Skeletal muscle satellite cell (primary cell): ENCODE data around the gene CDS1. TPM values are rescaled to one million over a fixed set of nuclear protein-coding genes. Genes with fewer than 3 reads are reported as not detected.
"Not testable (repeated sequence)": the region's sequence is repeated elsewhere in the genome, so short reads cannot be mapped to it uniquely, and the experiment has no call there.

ENCODE experiments used
- H3K27me3 ChIP-seq: 2 replicates; pipeline ENCODE4 v1.7.0; 2013; ENCODE audit warnings: low read length; ENCODE audit not compliant: control insufficient read depth, insufficient read depth
- H3K36me3 ChIP-seq: 2 replicates; pipeline ENCODE4 v1.7.0; 2013; ENCODE audit warnings: mild to moderate bottlenecking, control low read depth, low read length; ENCODE audit not compliant: insufficient read depth
- H3K4me1 ChIP-seq: 2 replicates; pipeline ENCODE4 v1.7.0; 2013; ENCODE audit warnings: low read length; ENCODE audit not compliant: control insufficient read depth, insufficient read depth
- H3K4me2 ChIP-seq: 2 replicates; pipeline ENCODE4 v1.7.0; 2013; ENCODE audit warnings: mild to moderate bottlenecking, low read length
- H3K4me3 ChIP-seq: 2 replicates; pipeline ENCODE4 v1.7.0; 2013; ENCODE audit warnings: low read length
- H3K9ac ChIP-seq: 2 replicates; pipeline ENCODE4 v1.7.0; 2013; ENCODE audit warnings: mild to moderate bottlenecking, low read depth, low read length, moderate library complexity
- H3K9me3 ChIP-seq: replicated peaks from 2 replicates; pipeline ENCODE4 v1.7.0; 2013; ENCODE audit warnings: mild to moderate bottlenecking, control low read depth, low read length
- total RNA-seq: library from RNA; depleted of rRNA; stranded (reverse); fragments of >200 nt; gene quantifications from 2 replicates; pipeline ENCODE4 v1.2.3, GENCODE V29; 2012; rRNA removed

The CDS1 gene
- total RNA-seq = under 0.01 and 0.44 TPM in 2 replicates

DNA sequence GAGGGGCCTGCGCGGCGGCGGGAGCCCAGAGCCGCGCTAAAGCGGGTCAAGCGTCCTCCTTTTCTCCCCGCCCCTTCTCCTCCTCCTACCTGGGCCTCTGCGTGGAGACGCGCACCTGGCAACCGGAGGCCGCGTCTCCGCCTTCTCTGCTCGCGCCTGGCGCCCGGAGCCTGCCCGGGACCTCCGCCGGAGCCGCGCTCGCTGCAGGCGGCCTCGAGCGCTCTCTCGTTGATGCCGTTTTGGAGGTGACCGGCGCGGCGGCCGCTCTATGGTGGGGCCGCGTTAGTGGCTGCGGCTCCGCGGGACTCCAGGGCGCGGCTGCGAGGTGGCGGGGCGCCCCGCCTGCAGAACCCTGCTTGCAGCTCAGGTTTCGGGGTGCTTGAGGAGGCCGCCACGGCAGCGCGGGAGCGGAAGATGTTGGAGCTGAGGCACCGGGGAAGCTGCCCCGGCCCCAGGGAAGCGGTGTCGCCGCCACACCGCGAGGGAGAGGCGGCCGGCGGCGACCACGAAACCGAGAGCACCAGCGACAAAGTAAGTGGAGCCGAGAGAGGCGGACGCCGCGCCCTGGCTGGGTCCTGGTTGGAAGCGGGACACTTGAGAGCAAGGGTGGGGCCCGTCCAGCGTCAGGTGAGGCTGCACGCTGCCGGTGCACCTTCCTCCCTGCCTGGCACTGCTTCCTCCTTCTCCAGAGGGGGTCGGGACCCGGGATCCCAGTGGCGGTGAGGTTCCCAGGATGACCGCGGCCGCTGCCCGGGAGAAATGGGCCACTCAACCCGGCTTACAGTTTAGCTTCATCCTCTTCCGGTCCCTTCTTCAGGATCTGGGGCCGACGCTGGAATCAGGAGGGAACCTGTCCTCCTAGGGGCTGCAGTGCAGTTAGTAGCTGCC, at the start of gene CDS1:
CDS1 (plus strand) TSS at position 140 of the 888 bp plus-strand sequence; CDS start at position 415, 275 bp downstream.
- H3K9ac ChIP-seq = peak within 1 kb of the TSS; percentile 50
- H3K4me3 ChIP-seq = peak within 1 kb of the TSS; percentile 81
- H3K27me3 ChIP-seq = peaks cover 20% of the 10 kb centered on the region
- H3K36me3 ChIP-seq = no peaks in the 10 kb centered on the region
- H3K9me3 ChIP-seq = no peaks in the 10 kb centered on the region
- H3K4me2 ChIP-seq = peak within 1 kb of the TSS; percentile 98
- peaks cover 10% of the 10 kb centered on the region for H3K4me1 ChIP-seq

DNA sequence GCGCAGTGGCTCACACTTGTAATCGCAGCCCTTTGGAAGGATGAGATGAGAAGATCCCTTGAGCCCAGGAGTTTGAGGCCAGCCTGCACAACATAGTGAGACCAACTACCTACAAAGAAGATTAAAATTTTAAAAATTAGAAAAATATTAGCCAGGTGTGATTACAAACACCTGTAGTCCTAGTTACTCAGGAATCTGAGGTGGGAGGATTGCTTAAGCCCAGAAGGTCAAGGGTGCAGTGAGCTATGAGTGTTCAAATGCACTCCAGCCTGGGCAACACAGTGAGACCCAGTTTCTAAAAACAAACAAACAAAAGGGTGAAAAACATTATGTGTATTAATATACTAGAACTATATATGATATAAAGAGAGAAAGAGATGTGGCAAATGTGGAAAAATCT, 47.0 kb upstream of the CDS1 start:
- H3K36me3 ChIP-seq = no peaks in the 10 kb centered on the region
- H3K4me1 ChIP-seq = no peaks in the 10 kb centered on the region
- H3K9ac ChIP-seq = no peak overlapping the region
- H3K4me2 ChIP-seq = no peak overlapping the region
- no peak overlapping the region for H3K4me3 ChIP-seq
- no peaks in the 10 kb centered on the region for H3K27me3 ChIP-seq
- H3K9me3 ChIP-seq = no peaks in the 10 kb centered on the region

DNA sequence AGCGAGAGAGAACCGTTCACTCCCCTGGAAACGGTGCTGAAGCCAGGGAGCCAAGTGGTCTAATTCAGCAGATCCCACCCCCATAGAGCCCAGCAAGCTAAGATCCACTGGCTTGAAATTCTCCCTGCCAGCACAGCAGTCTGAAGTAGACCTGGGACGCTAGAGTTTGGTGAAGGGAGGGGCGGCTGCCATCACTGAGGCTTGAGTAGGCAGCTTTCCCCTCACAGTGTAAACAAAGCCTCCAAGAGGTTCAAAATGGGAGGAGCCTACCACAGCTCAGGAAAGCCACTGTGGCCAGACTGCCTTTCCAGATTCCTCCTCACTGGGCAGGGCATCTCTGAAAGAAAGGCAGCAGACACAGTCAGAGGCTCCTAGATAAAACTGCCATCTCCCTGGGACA, 37.8 kb upstream of the CDS1 start:
- peaks cover 6% of the 10 kb centered on the region for H3K27me3 ChIP-seq

DNA sequence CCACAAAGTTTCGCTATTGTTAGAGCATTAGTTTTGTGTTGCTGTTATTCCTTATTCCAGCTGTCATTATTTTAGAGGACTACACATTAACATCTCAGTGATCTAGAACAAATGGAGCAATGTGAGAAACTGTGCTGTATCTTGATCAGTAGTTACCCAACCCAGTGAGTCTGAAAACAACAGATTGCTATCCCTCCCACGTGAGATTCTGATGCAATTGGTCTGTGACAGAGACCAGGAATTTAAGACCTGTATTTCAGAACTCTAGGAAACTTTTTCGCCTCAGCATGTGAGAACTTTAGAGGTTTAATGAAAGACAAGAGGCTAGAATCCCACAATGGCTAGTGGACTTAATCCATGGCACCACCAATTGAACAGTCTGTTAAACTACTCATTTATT, 35.7 kb upstream of the CDS1 start:
- no peaks in the 10 kb centered on the region for H3K9me3 ChIP-seq
- no peaks in the 10 kb centered on the region for H3K4me1 ChIP-seq
- no peak overlapping the region for H3K9ac ChIP-seq
- no peak overlapping the region for H3K4me3 ChIP-seq
- peaks cover 10% of the 10 kb centered on the region for H3K27me3 ChIP-seq
- no peaks in the 10 kb centered on the region for H3K36me3 ChIP-seq
- no peak overlapping the region for H3K4me2 ChIP-seq

More for the DNA sequence above, 37.8 kb upstream of the CDS1 start:
- Histone ChIP-seq H3K36me3 (no peaks in the 10 kb centered on the region), H3K9me3 (no peaks in the 10 kb centered on the region), H3K4me3 (no peak overlapping the region), H3K9ac (no peak overlapping the region), H3K4me2 (no peak overlapping the region), H3K4me1 (no peaks in the 10 kb centered on the region)

DNA sequence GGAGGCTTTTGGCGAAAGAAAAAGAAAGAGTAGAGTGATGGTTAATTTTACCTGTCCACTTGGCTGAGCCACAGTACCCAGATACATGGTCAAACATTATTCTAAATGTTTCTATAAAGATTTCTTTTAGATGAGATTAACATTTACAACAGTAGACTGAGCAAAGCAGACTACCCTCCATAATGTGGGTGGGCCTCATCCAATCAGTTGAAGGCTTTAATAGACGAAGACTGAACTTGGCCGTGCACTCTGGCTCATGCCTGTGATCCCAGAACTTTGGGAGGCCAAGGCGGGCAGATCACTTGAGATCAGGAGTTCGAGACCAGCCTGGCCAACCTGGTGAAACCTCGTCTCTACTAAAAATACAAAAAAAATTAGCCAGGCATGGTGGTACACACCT, 33.7 kb upstream of the CDS1 start:
- not testable (repeated sequence) for H3K4me1 ChIP-seq, H3K4me3 ChIP-seq, H3K4me2 ChIP-seq, H3K9me3 ChIP-seq, H3K9ac ChIP-seq, H3K36me3 ChIP-seq
- H3K27me3 ChIP-seq = peaks cover 10% of the 10 kb centered on the region

DNA sequence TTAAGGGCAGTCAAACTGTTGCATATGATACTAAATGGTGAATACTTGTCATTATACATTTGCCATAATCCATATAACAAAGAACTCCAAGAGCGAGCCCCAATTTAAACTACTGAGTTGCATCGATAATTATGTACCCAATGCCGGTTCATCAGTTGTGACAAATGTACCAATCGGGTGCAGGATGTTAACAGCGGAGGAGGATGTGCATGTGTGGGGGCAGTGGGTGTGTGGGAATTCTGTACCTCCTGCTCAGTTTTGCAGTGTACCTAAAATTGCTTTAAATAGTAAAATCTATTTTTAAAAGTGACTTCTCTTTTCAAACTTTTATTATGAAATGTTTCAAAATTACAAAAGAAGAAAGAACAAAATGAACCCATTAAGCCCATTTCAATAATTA, 20.8 kb upstream of the CDS1 start:
- H3K4me3 ChIP-seq = no peak overlapping the region
- H3K4me1 ChIP-seq = no peaks in the 10 kb centered on the region
- H3K9ac ChIP-seq = no peak overlapping the region
- H3K4me2 ChIP-seq = no peak overlapping the region
- H3K27me3 ChIP-seq = no peaks in the 10 kb centered on the region
- H3K9me3 ChIP-seq = no peaks in the 10 kb centered on the region
- H3K36me3 ChIP-seq = no peaks in the 10 kb centered on the region

DNA sequence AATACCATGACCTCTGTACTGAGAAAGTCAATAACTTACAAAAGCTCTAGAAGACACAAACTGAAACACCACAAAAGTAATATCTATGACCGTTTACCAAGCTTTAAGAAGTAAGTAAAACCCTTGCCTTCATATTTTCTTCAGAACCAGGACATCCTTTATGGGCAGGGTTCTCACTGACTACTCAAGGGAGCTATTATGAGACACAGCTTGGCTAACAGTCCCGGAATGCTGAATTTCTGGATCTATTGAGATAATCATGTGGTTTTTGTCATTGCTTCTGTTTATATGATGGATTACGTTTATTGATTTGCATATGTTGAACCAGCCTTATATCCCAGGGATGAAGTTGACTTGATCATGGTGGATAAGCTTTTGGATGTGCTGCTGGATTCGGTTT, 19.9 kb upstream of the CDS1 start:
- Histone ChIP-seq H3K9me3 (no peaks in the 10 kb centered on the region), H3K4me1 (no peaks in the 10 kb centered on the region), H3K36me3 (no peaks in the 10 kb centered on the region), H3K9ac (no peak overlapping the region), H3K4me2 (no peak overlapping the region), H3K4me3 (no peak overlapping the region), H3K27me3 (no peaks in the 10 kb centered on the region)

DNA sequence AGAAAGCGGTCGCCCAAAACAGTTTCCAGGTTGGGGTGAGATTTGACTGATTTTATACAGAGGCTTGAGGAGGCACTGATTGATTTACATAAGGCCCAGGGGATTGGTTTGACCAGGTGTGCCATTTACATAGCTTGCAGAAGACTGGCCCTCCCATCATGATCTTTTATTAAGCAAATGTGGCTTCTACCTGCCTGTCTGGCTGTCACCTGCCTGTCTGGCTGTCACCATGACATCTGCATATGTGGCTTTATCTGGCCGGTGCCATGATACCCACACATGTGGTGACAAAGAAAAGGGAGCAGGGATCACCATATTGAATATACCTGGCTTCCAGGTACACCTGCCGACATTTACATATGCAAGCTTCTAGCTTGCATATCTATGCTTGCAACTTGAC, 17.0 kb upstream of the CDS1 start:
- no peak overlapping the region for H3K4me2 ChIP-seq
- no peaks in the 10 kb centered on the region for H3K36me3 ChIP-seq
- no peak overlapping the region for H3K4me3 ChIP-seq
- no peaks in the 10 kb centered on the region for H3K9me3 ChIP-seq
- no peaks in the 10 kb centered on the region for H3K27me3 ChIP-seq
- H3K9ac ChIP-seq = no peak overlapping the region
- H3K4me1 ChIP-seq = no peaks in the 10 kb centered on the region

DNA sequence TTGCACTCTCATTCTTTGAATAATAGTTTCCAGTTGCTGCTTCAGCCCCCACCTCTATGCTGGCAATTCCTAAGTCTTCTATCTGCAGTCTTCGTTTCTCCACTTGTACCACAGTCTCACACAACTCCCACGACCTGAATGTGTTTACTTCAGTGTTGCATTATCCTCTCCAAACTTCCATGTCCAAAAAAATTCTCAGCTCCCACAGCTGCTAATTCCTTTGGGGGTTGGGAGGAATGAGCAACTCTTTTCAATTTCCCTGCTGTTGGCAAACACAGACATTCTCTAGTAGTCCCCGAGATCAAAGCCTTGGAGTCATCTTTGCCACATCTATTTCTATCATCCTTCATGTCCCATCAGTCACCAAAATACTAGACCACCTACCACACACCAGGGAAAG, 14.4 kb upstream of the CDS1 start:
- Histone ChIP-seq H3K4me1 (peaks cover under 1% of the 10 kb centered on the region), H3K4me2 (no peak overlapping the region), H3K9me3 (no peaks in the 10 kb centered on the region)

DNA sequence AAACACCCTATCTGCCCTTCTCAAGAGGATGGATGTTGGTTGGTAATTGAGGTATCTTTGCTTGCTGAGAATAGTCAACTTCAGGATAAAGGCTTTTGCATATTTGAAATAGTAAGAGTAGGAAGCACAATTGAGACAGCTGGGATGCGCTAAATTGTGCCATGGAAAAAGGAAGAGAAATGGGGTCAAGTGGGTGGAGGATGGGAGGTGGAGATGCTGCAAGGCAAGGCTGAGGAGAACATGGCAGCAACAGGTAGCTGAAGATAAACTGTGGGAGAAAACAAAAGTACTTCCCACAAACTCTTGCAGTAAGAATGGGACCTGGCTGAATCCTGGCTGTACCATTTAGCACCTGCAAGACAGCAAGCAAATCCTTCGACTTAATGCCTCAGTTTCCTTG, 13.9 kb upstream of the CDS1 start:
- Histone ChIP-seq H3K9ac (no peak overlapping the region), H3K4me1 (peaks cover 5% of the 10 kb centered on the region), H3K9me3 (no peaks in the 10 kb centered on the region), H3K4me3 (no peak overlapping the region), H3K36me3 (no peaks in the 10 kb centered on the region), H3K4me2 (no peak overlapping the region), H3K27me3 (no peaks in the 10 kb centered on the region)

More for the DNA sequence above, 14.4 kb upstream of the CDS1 start:
- Histone ChIP-seq H3K4me3 (no peak overlapping the region), H3K27me3 (no peaks in the 10 kb centered on the region), H3K36me3 (no peaks in the 10 kb centered on the region), H3K9ac (no peak overlapping the region)

DNA sequence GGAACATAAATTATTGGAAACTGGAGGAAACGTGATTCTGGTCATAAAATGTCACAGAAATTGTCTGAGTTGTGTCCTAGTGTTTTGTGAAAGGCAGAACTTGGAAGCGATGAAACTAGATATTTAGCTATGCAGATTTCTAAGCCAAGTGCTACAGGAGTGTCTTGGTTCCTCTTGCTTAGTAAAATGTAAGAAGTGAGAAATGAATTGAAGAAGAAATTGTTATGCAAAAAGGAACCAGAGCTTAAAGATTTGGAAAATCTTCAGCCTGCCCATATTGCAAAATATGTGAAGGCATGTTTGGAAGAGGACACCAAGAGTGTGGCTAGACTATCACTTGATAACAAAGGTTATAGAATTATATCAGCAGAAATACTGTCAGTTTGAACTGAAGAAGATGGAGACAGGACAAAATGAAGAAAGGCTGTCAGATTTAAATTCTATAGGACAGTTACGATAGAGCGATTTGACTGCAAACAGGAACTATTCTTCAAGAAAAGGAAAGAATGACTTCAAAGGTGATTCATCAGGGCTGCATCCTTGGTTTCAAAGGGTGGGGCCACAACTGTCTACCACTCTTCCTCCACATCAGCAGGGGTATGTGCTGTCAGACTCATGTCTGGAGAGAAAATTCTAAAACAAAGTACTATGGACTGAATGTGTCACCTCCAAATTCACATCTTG, 9.4 kb upstream of the CDS1 start:
- Histone ChIP-seq H3K27me3 (no peaks in the 10 kb centered on the region), H3K9me3 (no peaks in the 10 kb centered on the region), H3K9ac (no peak overlapping the region), H3K4me3 (no peak overlapping the region), H3K36me3 (no peaks in the 10 kb centered on the region), H3K4me2 (no peak overlapping the region), H3K4me1 (peaks cover 8% of the 10 kb centered on the region)
